ENCODE data around the gene CAPN11.
"Not testable (repeated sequence)": the region's sequence is repeated elsewhere in the genome, so short reads cannot be mapped to it uniquely, and the experiment has no call there.

The CAPN11 gene

DNA sequence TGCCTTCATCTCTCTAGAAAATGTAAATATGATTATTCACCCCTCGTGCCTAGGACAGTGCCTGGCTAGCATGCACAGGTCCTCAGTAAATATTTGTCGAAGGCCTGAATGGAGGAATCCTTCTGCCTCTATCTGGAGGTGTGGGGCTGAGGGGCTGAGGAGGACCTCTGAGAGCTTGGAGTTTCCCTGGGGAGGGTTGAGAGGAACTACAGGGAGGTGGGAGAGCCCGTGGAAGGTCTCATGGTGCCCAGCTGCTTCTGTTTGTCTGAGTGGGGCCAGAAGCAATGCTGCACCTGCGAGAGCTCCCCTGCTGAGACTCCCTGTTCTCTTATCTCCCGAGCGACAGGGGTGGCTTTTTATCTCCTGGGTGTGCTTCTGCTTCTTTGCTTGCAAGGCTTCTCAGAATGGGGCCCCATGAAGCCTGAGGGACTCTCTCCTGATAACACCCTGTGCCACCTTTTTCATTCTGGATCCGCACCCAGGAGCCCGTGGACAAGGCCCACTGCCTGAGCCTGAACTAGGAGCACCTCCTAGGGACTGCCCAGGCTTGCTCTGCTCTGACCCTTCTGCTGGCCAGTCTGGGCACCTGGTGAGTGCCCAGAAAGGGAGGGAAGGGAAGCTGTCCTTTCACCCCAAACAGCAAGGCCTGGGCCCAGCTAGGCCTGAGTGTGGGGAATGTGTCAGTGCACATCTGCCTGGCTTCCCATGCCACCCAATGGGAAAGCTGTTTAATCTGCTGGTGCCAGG lies 67.1 kb downstream of the CAPN11 start:
- DNase-seq (ENCODE audit: extremely low read depth in 1 of 2, low read depth in 1 of 2) = no peak

DNA sequence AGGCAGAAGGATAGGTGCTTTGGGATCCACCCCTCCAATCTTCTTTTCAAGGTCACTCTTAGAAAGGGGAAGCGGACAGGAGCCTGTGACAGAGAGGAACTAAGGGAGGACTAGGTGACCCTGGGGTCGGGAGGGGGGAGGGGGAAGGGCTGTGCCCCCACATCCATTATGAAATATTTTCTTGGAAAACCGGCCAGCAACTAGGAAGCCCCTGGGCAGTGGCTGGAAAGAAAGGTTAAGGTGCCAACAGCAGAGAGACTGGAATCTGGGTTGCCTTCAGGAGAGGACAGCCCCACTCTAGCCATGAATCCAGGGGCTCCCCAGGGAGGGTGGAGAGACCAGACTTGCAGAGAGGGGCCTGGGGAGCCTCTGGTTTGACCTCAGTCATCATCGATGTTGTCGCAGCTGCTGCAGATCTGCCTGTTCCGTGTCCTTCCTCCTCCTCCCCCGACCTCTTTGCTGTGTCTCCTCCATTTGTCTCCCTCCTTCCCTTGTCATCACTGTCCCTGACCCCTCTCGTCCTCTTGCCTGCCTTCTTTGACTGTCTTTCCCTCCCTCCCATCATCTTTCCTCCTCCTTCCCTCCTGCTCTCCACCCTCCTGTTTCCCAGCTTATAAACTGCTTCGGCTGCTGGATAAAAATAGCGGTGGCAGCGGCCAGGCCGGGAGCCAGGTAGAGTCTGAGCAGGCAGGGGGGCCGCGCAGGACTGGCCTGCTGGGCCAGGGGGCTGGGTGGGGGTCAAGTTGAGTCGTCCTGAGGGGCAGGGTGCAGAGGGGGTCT lies 67.9 kb downstream of the CAPN11 start:
- no peak for DNase-seq (ENCODE audit: extremely low read depth in 1 of 2, low read depth in 1 of 2)

DNA sequence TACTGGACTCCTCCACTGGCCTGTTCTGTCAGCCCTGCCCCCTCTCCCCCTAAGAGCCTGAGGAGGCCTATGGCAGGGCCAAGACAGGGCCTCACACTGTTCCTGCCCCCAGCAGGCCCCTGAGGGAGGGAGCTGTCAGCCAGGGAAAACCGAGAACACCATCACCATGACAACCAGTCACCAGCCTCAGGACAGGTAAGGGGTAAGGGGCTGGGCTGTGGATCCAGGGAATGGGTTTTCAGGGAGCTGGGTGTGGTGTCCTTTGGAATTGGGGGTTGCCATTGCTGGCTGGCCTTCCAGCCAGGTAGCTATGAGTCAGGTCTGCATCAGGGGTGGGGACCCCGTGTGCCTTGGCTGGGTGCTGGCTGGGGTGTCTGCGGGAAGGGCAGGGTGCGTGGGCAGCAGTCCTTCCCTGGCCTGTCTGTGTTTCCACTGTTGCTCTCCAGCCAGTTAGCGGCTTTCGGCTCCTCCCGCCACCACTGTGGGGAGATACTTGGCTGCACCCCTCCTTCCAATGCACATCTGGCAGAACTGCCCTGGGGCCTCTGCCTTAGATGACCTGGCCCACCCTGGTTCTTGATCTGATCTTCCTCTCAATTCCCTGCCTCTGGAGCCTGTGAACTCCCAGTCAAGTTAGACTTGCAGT lies 68.7 kb downstream of the CAPN11 start:
- DNase-seq (ENCODE audit: extremely low read depth in 1 of 2, low read depth in 1 of 2) = no peak

DNA sequence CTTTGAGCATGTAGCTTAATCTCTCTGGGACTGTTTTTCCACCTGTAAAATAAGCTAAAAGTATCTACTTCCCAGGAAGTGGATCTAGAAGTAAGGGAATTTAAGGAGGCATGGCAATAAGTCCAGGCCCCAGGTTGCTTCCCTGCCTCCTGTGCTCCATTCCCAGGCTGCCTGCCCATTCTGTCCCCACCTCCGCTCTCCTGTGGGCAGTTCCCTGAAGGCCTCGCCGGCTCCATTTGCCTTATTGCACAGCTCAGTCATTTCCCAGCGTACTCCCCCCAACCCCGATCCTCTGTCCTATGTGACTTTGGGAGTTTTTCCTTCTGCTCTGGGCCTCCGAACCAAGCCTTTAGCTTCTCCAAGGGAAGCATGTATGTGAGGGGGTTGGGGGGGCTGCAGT lies 69.4 kb downstream of the CAPN11 start:
- no peak for DNase-seq (ENCODE audit: extremely low read depth in 1 of 2, low read depth in 1 of 2)

DNA sequence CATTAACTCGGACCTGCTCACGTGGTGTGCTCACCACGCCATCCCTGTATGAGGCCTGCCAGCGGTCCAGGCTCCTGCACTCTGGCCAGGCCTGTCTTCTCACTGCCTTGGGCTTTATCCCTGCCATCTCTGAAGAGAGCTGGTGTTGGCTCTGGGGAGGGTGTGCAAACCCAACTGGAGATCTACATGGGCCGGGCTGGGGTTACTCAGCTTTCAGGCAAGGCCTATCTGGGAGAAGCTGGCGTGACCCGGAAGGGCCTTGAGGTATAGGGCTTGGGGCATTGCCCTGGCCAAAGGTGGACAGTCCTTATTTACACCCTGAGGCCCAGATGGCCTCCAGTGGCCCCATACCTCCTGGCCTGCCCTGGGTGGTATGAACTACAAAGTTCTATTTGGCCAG lies 69.8 kb downstream of the CAPN11 start:
- no peak for DNase-seq (ENCODE audit: extremely low read depth in 1 of 2, low read depth in 1 of 2)

DNA sequence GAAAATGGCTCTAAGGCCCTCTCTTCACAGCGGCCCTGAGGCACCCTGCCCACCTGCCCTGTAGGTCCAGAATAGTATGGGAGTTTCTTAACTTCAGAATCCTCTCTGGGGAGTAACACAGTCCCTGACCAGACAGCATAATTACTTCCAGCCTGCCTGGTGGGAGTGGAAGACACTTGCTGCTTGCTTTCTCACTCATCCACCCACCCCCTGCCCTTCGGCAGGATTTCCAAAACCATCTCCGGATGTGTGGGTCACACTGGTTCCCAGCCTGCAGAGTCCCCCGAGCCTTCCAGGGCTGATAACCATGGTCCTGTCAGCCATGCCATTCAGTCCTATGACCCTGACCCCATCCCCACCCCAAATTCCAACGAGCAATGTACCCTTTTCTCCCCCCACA lies 70.2 kb downstream of the CAPN11 start:
- no peak for DNase-seq (ENCODE audit: extremely low read depth in 1 of 2, low read depth in 1 of 2)

DNA sequence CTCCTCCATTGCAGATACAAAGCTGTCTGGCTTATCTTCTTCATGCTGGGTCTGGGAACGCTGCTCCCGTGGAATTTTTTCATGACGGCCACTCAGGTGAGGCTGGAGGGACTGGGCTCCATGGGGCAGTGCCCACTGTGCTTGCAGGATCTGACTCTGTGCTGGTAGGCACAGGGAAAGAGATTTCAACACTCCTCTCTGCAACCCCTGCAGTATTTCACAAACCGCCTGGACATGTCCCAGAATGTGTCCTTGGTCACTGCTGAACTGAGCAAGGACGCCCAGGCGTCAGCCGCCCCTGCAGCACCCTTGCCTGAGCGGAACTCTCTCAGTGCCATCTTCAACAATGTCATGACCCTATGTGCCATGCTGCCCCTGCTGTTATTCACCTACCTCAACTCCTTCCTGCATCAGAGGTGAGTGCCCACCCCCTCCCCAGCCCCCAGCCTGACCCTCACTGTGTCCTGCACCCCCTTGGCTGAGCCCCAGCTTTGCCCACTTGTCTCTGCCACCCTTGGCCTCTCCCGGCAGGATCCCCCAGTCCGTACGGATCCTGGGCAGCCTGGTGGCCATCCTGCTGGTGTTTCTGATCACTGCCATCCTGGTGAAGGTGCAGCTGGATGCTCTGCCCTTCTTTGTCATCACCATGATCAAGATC lies 70.9 kb downstream of the CAPN11 start:
- DNase-seq (ENCODE audit: extremely low read depth in 1 of 2, low read depth in 1 of 2) = no peak

DNA sequence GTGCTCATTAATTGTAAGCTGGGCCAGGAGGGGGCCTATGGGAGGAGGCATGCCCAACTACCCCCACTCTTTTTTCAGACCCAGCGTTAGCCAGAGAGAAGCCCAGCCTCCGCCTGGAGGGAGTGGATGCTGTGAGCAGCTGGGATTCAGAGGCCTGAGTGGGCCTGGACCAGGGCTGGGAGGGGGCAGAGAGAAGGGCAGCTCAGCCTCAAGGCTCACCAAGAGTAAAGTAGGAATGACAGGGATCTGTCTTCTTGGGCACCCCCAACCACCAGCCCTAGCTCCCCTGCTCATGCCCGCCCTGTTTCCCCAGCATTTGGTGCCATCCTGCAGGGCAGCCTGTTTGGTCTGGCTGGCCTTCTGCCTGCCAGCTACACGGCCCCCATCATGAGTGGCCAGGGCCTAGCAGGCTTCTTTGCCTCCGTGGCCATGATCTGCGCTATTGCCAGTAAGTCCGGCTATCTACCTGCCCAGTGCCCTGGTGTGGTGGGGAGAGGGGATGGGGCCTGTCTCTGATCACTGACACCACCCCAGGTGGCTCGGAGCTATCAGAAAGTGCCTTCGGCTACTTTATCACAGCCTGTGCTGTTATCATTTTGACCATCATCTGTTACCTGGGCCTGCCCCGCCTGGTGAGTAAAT lies 71.5 kb downstream of the CAPN11 start:
- DNase-seq (ENCODE audit: extremely low read depth in 1 of 2, low read depth in 1 of 2) = no peak

DNA sequence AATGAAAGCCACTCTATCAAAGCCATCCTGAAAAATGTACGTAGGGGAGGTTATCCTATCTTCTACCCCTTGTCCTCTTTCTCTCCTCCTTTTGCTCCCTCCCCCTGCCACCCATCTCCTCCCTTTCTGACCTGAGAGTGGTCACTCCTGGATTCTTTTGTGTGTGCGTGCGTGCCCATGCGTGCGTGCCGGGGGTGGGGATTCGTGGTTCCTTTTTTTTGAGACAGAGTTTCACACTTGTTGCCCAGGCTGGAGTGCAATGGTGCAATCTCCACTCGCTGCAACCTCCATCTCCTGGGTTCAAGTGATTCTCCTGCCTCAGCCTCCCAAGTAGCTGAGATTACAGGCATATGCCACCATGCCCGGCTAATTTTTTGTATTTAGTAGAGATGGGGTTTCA lies 72.8 kb downstream of the CAPN11 start:
- DNase-seq (ENCODE audit: extremely low read depth in 1 of 2, low read depth in 1 of 2) = not testable (repeated sequence)

DNA sequence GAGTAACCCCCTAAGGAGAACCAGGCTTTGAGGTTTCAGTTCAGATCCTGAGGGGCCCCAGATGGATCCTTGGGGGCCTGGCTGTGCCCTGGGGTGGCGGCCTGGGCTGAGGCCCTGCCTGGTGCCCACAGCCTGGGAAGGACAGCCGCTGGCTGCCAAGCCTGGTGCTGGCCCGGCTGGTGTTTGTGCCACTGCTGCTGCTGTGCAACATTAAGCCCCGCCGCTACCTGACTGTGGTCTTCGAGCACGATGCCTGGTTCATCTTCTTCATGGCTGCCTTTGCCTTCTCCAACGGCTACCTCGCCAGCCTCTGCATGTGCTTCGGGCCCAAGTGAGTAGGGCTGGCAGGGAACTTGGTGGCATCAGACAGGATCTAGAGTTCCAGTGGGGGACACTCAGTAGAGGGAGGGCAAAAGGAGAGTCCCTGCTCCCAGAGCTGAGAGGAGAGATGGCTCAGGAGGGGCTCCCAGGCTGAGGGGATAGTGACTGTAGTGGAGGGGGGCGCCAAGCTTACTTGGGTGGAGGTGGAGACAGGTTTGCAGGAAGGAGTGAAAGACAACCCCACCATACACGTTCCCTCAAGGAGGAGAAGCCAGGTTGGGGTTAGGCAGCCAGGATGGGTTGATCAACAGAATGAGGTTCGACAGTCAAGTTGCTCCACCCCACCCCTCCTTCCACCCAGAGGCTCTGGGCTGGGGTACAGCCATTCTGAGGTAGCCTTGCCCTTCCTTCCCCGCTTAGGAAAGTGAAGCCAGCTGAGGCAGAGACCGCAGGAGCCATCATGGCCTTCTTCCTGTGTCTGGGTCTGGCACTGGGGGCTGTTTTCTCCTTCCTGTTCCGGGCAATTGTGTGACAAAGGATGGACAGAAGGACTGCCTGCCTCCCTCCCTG lies 74.3 kb downstream of the CAPN11 start:
- DNase-seq (ENCODE audit: extremely low read depth in 1 of 2, low read depth in 1 of 2) = no peak

DNA sequence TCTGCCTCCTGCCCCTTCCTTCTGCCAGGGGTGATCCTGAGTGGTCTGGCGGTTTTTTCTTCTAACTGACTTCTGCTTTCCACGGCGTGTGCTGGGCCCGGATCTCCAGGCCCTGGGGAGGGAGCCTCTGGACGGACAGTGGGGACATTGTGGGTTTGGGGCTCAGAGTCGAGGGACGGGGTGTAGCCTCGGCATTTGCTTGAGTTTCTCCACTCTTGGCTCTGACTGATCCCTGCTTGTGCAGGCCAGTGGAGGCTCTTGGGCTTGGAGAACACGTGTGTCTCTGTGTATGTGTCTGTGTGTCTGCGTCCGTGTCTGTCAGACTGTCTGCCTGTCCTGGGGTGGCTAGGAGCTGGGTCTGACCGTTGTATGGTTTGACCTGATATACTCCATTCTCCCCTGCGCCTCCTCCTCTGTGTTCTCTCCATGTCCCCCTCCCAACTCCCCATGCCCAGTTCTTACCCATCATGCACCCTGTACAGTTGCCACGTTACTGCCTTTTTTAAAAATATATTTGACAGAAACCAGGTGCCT lies 75.0 kb downstream of the CAPN11 start:
- DNase-seq (ENCODE audit: extremely low read depth in 1 of 2, low read depth in 1 of 2) = no peak
